Measurements from ENCODE around the gene EDNRA. TPM values are rescaled to one million over a fixed set of nuclear protein-coding genes. Genes with fewer than 3 reads are reported as not detected.

EDNRA gene
- polyA plus RNA-seq, 1 of the 3 experiments (the other 2 are of a cell fraction), result 1.2 TPM

- H4K20me1 ChIP-seq (ENCODE audit: insufficient read depth), result no peaks in the 10 kb centered on the region
- peaks cover 0 to 5% of the 10 kb centered on the region in 2 experiments for H3K36me3 ChIP-seq (replicated peaks in 1 of 2; ENCODE audit: control insufficient read depth in 1 of 2, insufficient read depth in 2 of 2, low read length in 1 of 2)
- peak overlapping the region in 1 of 2 experiments; percentile 67; a peak in 1 of 4 replicates for H3K27ac ChIP-seq (ENCODE audit: low read depth in 2 of 2, low read length in 1 of 2)
- no peak for DNase-seq
- H3K9me3 ChIP-seq, result no peaks in the 10 kb centered on the region
- CTCF ChIA-PET, result no interaction called here
- no peaks in the 10 kb centered on the region for H3K9me2 ChIP-seq
- no peak for TF ChIP-seq TEAD4 (IDR thresholded peaks at IDR 0.05; ENCODE audit: borderline replicate concordance, insufficient read depth)
- TF ChIP-seq USF2 (IDR thresholded peaks at IDR 0.05; ENCODE audit: borderline replicate concordance, low read depth, low read length), result no peak
- no peak for TF ChIP-seq MEF2A (IDR thresholded peaks at IDR 0.05; ENCODE audit: borderline replicate concordance, low read depth)
- no peak for TF ChIP-seq GABPA (IDR thresholded peaks at IDR 0.05; ENCODE audit: low read depth)
- TF ChIP-seq FOSL2 (IDR thresholded peaks at IDR 0.05; ENCODE audit: borderline replicate concordance, low read depth), result no peak
- TF ChIP-seq USF1 (IDR thresholded peaks at IDR 0.05; ENCODE audit: borderline replicate concordance, low read depth), result no peak
- TF ChIP-seq NRF1 (IDR thresholded peaks at IDR 0.05; ENCODE audit: low read depth, low read length), result no peak
- TF ChIP-seq SIN3A (IDR thresholded peaks at IDR 0.05; ENCODE audit: borderline replicate concordance, low read depth, low read length), result no peak
- TF ChIP-seq EZH2phosphoT487 (IDR thresholded peaks at IDR 0.05; ENCODE audit: borderline replicate concordance, low read depth), result no peak
- TF ChIP-seq TAF1 (IDR thresholded peaks at IDR 0.05; ENCODE audit: borderline replicate concordance, low read depth, low read length), result no peak
- no peaks in the 10 kb centered on the region for H3K27me3 ChIP-seq (ENCODE audit: insufficient read depth)
- no peaks in the 10 kb centered on the region for H3F3A ChIP-seq (replicated peaks; ENCODE audit: insufficient read depth)
- H3K4me3 ChIP-seq (ENCODE audit: low read depth in 2 of 2, low read length in 1 of 2), result no peak overlapping the region
- no peak overlapping the region for H2AFZ ChIP-seq (ENCODE audit: low read depth)
- POLR2A ChIA-PET, result no interaction called here
- H3K4me2 ChIP-seq, result no peak overlapping the region
- WGBS (ENCODE audit: low lambda C conversion rate), result 48% methylated on average over 1 of the region's 1 CpG
- H3K4me1 ChIP-seq (ENCODE audit: control insufficient read depth in 1 of 2, insufficient read depth in 2 of 2, low read depth in 1 of 2, low read length in 1 of 2), result peaks cover 0 to 2% of the 10 kb centered on the region in 2 experiments; a peak in 2 of 4 replicates
- no peaks in the 10 kb centered on the region for H3K79me2 ChIP-seq (ENCODE audit: insufficient read depth)
- H3K9ac ChIP-seq, result no peak overlapping the region
Measured at GRCh38 chr4:147533331-147533730, 52.4 kb downstream of the EDNRA start.

GRCh38 chr4:147535124-147535523 lies 54.2 kb downstream of the EDNRA start:
- 91% methylated on average over 6 of the region's 6 CpGs for WGBS (ENCODE audit: low lambda C conversion rate)
- H3K27me3 ChIP-seq (ENCODE audit: insufficient read depth), result no peaks in the 10 kb centered on the region
- no peaks in the 10 kb centered on the region for H3K9me2 ChIP-seq
- H2AFZ ChIP-seq (ENCODE audit: low read depth), result no peak overlapping the region
- no peak overlapping the region for H3K27ac ChIP-seq (ENCODE audit: low read depth in 2 of 2, low read length in 1 of 2)
- no peak overlapping the region for H3K4me3 ChIP-seq (ENCODE audit: low read depth in 2 of 2, low read length in 1 of 2)
- DNase-seq, result no peak
- H3K4me1 ChIP-seq (ENCODE audit: control insufficient read depth in 1 of 2, insufficient read depth in 2 of 2, low read depth in 1 of 2, low read length in 1 of 2), result peaks cover 0 to 8% of the 10 kb centered on the region in 2 experiments; a peak in 2 of 4 replicates
- H3K9me3 ChIP-seq, result no peaks in the 10 kb centered on the region
- H3K4me2 ChIP-seq, result no peak overlapping the region
- H3K79me2 ChIP-seq (ENCODE audit: insufficient read depth), result no peaks in the 10 kb centered on the region
- peaks cover 0 to 5% of the 10 kb centered on the region in 2 experiments for H3K36me3 ChIP-seq (replicated peaks in 1 of 2; ENCODE audit: control insufficient read depth in 1 of 2, insufficient read depth in 2 of 2, low read length in 1 of 2)
- H4K20me1 ChIP-seq (ENCODE audit: insufficient read depth), result no peaks in the 10 kb centered on the region
- no peaks in the 10 kb centered on the region for H3F3A ChIP-seq (replicated peaks; ENCODE audit: insufficient read depth)
- ChIA-PET POLR2A (no interaction called here), CTCF (interaction anchor here (1.8 kb wide), 1 partner anchor 9 kb away, joined by 6 read pairs; no protein-coding TSS in a partner anchor)
- H3K9ac ChIP-seq, result no peak overlapping the region
- TF ChIP-seq YY1 (IDR thresholded peaks at IDR 0.05; ENCODE audit: low read depth) (no peak), RCOR1 (IDR thresholded peaks at IDR 0.05; ENCODE audit: low read length) (no peak), NFIC (IDR thresholded peaks at IDR 0.05; ENCODE audit: borderline replicate concordance) (no peak), GATA2 (CRISPR knock-in tag; IDR thresholded peaks at IDR 0.05) (no peak), IRF3 (IDR thresholded peaks at IDR 0.05; ENCODE audit: low read depth, low read length) (no peak), RAD21 (IDR thresholded peaks at IDR 0.05; ENCODE audit: low read length) (no peak), POLR2AphosphoS5 (IDR thresholded peaks at IDR 0.05; ENCODE audit: low read depth, low read length) (no peak), FOXJ3 (CRISPR knock-in tag; IDR thresholded peaks at IDR 0.05) (no peak), SMC3 (IDR thresholded peaks at IDR 0.05; ENCODE audit: low read depth, low read length) (no peak), USF2 (IDR thresholded peaks at IDR 0.05; ENCODE audit: borderline replicate concordance, low read depth, low read length) (no peak), JUND (IDR thresholded peaks at IDR 0.05) (no peak), FOSL2 (IDR thresholded peaks at IDR 0.05; ENCODE audit: borderline replicate concordance, low read depth) (no peak), PBX3 (IDR thresholded peaks at IDR 0.05) (no peak), MXI1 (IDR thresholded peaks at IDR 0.05; ENCODE audit: low read depth, low read length) (no peak), EP300 (IDR thresholded peaks at IDR 0.05; ENCODE audit: borderline replicate concordance in 1 of 2, low read depth in 1 of 2, low read length in 1 of 2) (no peak)

Measured in SK-N-SH (cell line).